Caco-2 (cell line): Measurements from ENCODE around the gene NXPH4. TPM values are rescaled to one million over a fixed set of nuclear protein-coding genes. Genes with fewer than 3 reads are reported as not detected.

ENCODE experiments used
- BruUV-seq: library from RNA; stranded (reverse); fragments of 400-500 nt; replicated peaks from 2 replicates; lab custom pipeline; 2021; lab: Mats Ljungman, UMichigan
- CTCF ChIA-PET: fragments of 300-600 bp; sonication (Branson Sonifier 250); formaldehyde crosslinking; loops from one replicate; lab custom pipeline; 2022; ENCODE audit warnings: antibody characterized with exemption; lab: Charles Lee
- POLR2A ChIA-PET: fragments of 300-600 bp; sonication (Branson Sonifier 250); formaldehyde crosslinking; loops from one replicate; lab custom pipeline; 2022; ENCODE audit warnings: antibody characterized with exemption; lab: Charles Lee
- DNase-seq, 2 experiments: peaks; one replicate each; pipeline versions ENCODE4 v3.0.0 to v3.0.0-alpha.2; 2020 to 2022
- H3K27me3 ChIP-seq: replicated peaks from 2 replicates; pipeline ENCODE4 v1.6.0; 2011; ENCODE audit warnings: low read length; ENCODE audit not compliant: control insufficient read depth, insufficient read depth
- H3K36me3 ChIP-seq: 2 replicates; pipeline ENCODE4 v1.5.1; 2011; ENCODE audit warnings: low read length; ENCODE audit not compliant: control insufficient read depth, insufficient read depth
- H3K4me1 ChIP-seq: fragments of 250-450 bp; sonication (Bioruptor Pico); 2 replicates; pipeline ENCODE4 v1.5.1; 2020; ENCODE audit warnings: mild to moderate bottlenecking
- H3K4me3 ChIP-seq: 2 replicates; pipeline ENCODE4 v1.5.1; 2011; ENCODE audit warnings: low read depth, mild to moderate bottlenecking, control low read depth, low read length
- H3K9me3 ChIP-seq: fragments of 250-450 bp; sonication (Bioruptor Pico); 2 replicates; pipeline ENCODE4 v1.5.1; 2020; ENCODE audit warnings: mild to moderate bottlenecking, moderate library complexity
- H3K27ac Mint-ChIP-seq: one replicate; pipeline ENCODE4 v1.8.0; 2022; ENCODE audit warnings: mixed read lengths; ENCODE audit not compliant: unreplicated experiment
- H3K27me3 Mint-ChIP-seq: one replicate; pipeline ENCODE4 v1.8.0; 2022; ENCODE audit warnings: mixed read lengths; ENCODE audit not compliant: insufficient read depth, unreplicated experiment
- H3K36me3 Mint-ChIP-seq: one replicate; pipeline ENCODE4 v1.8.0; 2022; ENCODE audit warnings: mild to moderate bottlenecking, mixed read lengths; ENCODE audit not compliant: insufficient read depth, unreplicated experiment
- H3K4me1 Mint-ChIP-seq: one replicate; pipeline ENCODE4 v1.8.0; 2022; ENCODE audit warnings: low read depth, mixed read lengths; ENCODE audit not compliant: unreplicated experiment
- H3K4me3 Mint-ChIP-seq: one replicate; pipeline ENCODE4 v1.8.0; 2022; ENCODE audit warnings: mild to moderate bottlenecking, moderate library complexity, mixed read lengths; ENCODE audit not compliant: unreplicated experiment
- H3K9me3 Mint-ChIP-seq: one replicate; pipeline ENCODE4 v1.8.0; 2022; ENCODE audit warnings: mixed read lengths; ENCODE audit not compliant: unreplicated experiment
- CTCF ChIP-seq, 2 experiments: fragments of 200-600 bp in 1 of 2; IDR thresholded peaks; 1 replicate in 1 of 2; 2 replicates in 1 of 2; pipeline versions ENCODE4 v1.5.1 to v1.8.0; 2011 to 2022; ENCODE audit warnings: antibody characterized with exemption in 1 of 2, control low read depth in 1 of 2, inconsistent platforms in 1 of 2, low read depth in 1 of 2, low read length in 1 of 2, mild to moderate bottlenecking in 1 of 2, moderate library complexity in 1 of 2; ENCODE audit not compliant: insufficient read depth in 1 of 2, severe bottlenecking in 1 of 2, unreplicated experiment in 1 of 2
- intact Hi-C: fragments of 100-400 bp; cut with micrococcal nuclease; formaldehyde crosslinking; loops from one replicate; pipeline ENCODE4 v1.10.0; 2022; ENCODE audit not compliant: unreplicated experiment
- total RNA-seq: library from RNA; stranded (reverse); gene quantifications from 2 replicates; pipeline ENCODE4 v1.2.3, GENCODE V29; 2022

Gene NXPH4
- total RNA-seq, 1 experiment from 2014 or later, result 10.0 TPM

- ChIA-PET POLR2A (interaction anchor here (0.9 kb wide), 1 partner anchor 33 kb away, joined by 6 read pairs; the partner anchor contains the start of gene SHMT2), CTCF (interaction anchor here (1.0 kb wide), 1 partner anchor 9 kb away, joined by 3 read pairs; no protein-coding TSS in a partner anchor)
- no peaks in the 10 kb centered on the region for H3K27me3 ChIP-seq
Observed at GRCh38 chr12:57262126-57262822, 45.7 kb downstream of the NXPH4 start.

GRCh38 chr12:57263096-57263495, 46.5 kb downstream of the NXPH4 start:
- POLR2A ChIA-PET, result no interaction called here
- Histone ChIP-seq H3K27me3 (no peaks in the 10 kb centered on the region), H3K4me3 (no peak overlapping the region), H3K9me3 (no peaks in the 10 kb centered on the region), H3K36me3 (no peaks in the 10 kb centered on the region; the same call in 1 of the 2 replicates), H3K4me1 (no peaks in the 10 kb centered on the region)
- TF ChIP-seq CTCF (IDR thresholded peaks at IDR 0.05; ENCODE audit: insufficient read depth in 1 of 2, low read depth in 1 of 2, low read length in 1 of 2, severe bottlenecking in 1 of 2, unreplicated experiment in 1 of 2), result no peak
- Mint-ChIP-seq H3K4me3 (no peak overlapping the region), H3K4me1 (no peaks in the 10 kb centered on the region), H3K27me3 (no peaks in the 10 kb centered on the region), H3K27ac (no peak overlapping the region), H3K36me3 (no peaks in the 10 kb centered on the region), H3K9me3 (no peaks in the 10 kb centered on the region)
- intact Hi-C loops, result loop anchor here (1.0 kb wide), 2 partner anchors 14 to 190 kb away; no protein-coding TSS in a partner anchor
- BruUV-seq, result no TSS peak
- DNase-seq, result no peak
- CTCF ChIA-PET, result interaction anchor here (1.0 kb wide), 1 partner anchor 8 kb away, joined by 3 read pairs; no protein-coding TSS in a partner anchor

More at GRCh38 chr12:57262126-57262822, 45.7 kb downstream of the NXPH4 start:
- H3K4me1 ChIP-seq, result no peaks in the 10 kb centered on the region
- no peak overlapping the region for H3K4me3 ChIP-seq
- intact Hi-C loops, result no loop called here
- H3K4me1 Mint-ChIP-seq, result no peaks in the 10 kb centered on the region
- BruUV-seq, result no TSS peak
- no peak overlapping the region for H3K4me3 Mint-ChIP-seq
- no peak for DNase-seq
- no peaks in the 10 kb centered on the region; the same call in 1 of the 2 replicates for H3K36me3 ChIP-seq
- H3K27ac Mint-ChIP-seq, result no peak overlapping the region
- H3K9me3 ChIP-seq, result no peaks in the 10 kb centered on the region
- H3K9me3 Mint-ChIP-seq, result no peaks in the 10 kb centered on the region
- no peaks in the 10 kb centered on the region for H3K27me3 Mint-ChIP-seq
- no peak for TF ChIP-seq CTCF (IDR thresholded peaks at IDR 0.05; ENCODE audit: insufficient read depth in 1 of 2, low read depth in 1 of 2, low read length in 1 of 2, severe bottlenecking in 1 of 2, unreplicated experiment in 1 of 2)
- no peaks in the 10 kb centered on the region for H3K36me3 Mint-ChIP-seq

- POLR2A ChIA-PET, result no interaction called here
- H3K27me3 Mint-ChIP-seq, result no peaks in the 10 kb centered on the region
- CTCF ChIA-PET, result interaction anchor here (1.6 kb wide), 1 partner anchor 24 kb away, joined by 11 read pairs; no protein-coding TSS in a partner anchor
- Histone ChIP-seq H3K9me3 (no peaks in the 10 kb centered on the region), H3K36me3 (no peaks in the 10 kb centered on the region), H3K4me3 (no peak overlapping the region), H3K4me1 (no peaks in the 10 kb centered on the region), H3K27me3 (no peaks in the 10 kb centered on the region)
- H3K27ac Mint-ChIP-seq, result no peak overlapping the region
- no peaks in the 10 kb centered on the region for H3K36me3 Mint-ChIP-seq
- no TSS peak for BruUV-seq
- no peaks in the 10 kb centered on the region for H3K4me1 Mint-ChIP-seq
- no peak for DNase-seq
- H3K9me3 Mint-ChIP-seq, result no peaks in the 10 kb centered on the region
- H3K4me3 Mint-ChIP-seq, result no peak overlapping the region
- intact Hi-C loops, result no loop called here
- TF ChIP-seq CTCF (IDR thresholded peaks at IDR 0.05; ENCODE audit: insufficient read depth in 1 of 2, low read depth in 1 of 2, low read length in 1 of 2, severe bottlenecking in 1 of 2, unreplicated experiment in 1 of 2), result no peak
Observed at GRCh38 chr12:57266681-57267080, 50.1 kb downstream of the NXPH4 start.
